Stimulated activated CD8-positive, alpha-beta memory T cell treated with anti-CD3 and anti-CD28 coated beads, Interleukin-2, amount 100 ng/mL, for 1 hour (primary cell): ENCODE results near the gene RBM20.
"Not testable (repeated sequence)": the region's sequence is repeated elsewhere in the genome, so short reads cannot be mapped to it uniquely, and the experiment has no call there.

Experiments
- DNase-seq, 2 donors: peaks; one replicate each; pipeline ENCODE4 v3.0.0-alpha.2; 2020; ENCODE audit warnings: low read depth in 2 of 2

RBM20 gene

GRCh38 chr10:110705596-110705995, 61.5 kb downstream of the RBM20 start:
- DNase-seq: not testable (repeated sequence)

GRCh38 chr10:110706690-110707098, 62.6 kb downstream of the RBM20 start:
- no peak for DNase-seq

GRCh38 chr10:110708776-110709443, 64.8 kb downstream of the RBM20 start:
- DNase-seq: no peak

GRCh38 chr10:110709444-110709828, 65.3 kb downstream of the RBM20 start:
- no peak for DNase-seq

- DNase-seq: no peak
These were observed 65.9 kb downstream of the RBM20 start for GRCh38 chr10:110709964-110710587.

GRCh38 chr10:110710621-110711020, 66.5 kb downstream of the RBM20 start:
- DNase-seq: no peak

- no peak for DNase-seq
These were observed 67.2 kb downstream of the RBM20 start for GRCh38 chr10:110711382-110711781.

- DNase-seq: no peak
These were observed 70.2 kb downstream of the RBM20 start for GRCh38 chr10:110714356-110714755.

GRCh38 chr10:110717781-110718589, 73.8 kb downstream of the RBM20 start:
- no peak for DNase-seq

GRCh38 chr10:110721406-110722038, 77.4 kb downstream of the RBM20 start:
- no peak for DNase-seq

- DNase-seq: no peak
These were observed 79.2 kb downstream of the RBM20 start for GRCh38 chr10:110723224-110723891.

GRCh38 chr10:110724116-110724921, 80.2 kb downstream of the RBM20 start:
- DNase-seq: no peak

GRCh38 chr10:110724937-110725336, 80.8 kb downstream of the RBM20 start:
- no peak for DNase-seq

- DNase-seq: no peak
These were observed 81.9 kb downstream of the RBM20 start for GRCh38 chr10:110725801-110726630.

- not testable (repeated sequence) for DNase-seq
These were observed 83.6 kb downstream of the RBM20 start for GRCh38 chr10:110727785-110728184.

GRCh38 chr10:110730345-110731050, 86.4 kb downstream of the RBM20 start:
- DNase-seq: no peak

- DNase-seq: no peak
These were observed 89.2 kb downstream of the RBM20 start for GRCh38 chr10:110733218-110733952.

GRCh38 chr10:110735620-110736027, 91.5 kb downstream of the RBM20 start:
- no peak for DNase-seq
